ENCODE results near the gene SCARF2.
"Not testable (repeated sequence)": the region's sequence is repeated elsewhere in the genome, so short reads cannot be mapped to it uniquely, and the experiment has no call there.

The SCARF2 gene

DNA sequence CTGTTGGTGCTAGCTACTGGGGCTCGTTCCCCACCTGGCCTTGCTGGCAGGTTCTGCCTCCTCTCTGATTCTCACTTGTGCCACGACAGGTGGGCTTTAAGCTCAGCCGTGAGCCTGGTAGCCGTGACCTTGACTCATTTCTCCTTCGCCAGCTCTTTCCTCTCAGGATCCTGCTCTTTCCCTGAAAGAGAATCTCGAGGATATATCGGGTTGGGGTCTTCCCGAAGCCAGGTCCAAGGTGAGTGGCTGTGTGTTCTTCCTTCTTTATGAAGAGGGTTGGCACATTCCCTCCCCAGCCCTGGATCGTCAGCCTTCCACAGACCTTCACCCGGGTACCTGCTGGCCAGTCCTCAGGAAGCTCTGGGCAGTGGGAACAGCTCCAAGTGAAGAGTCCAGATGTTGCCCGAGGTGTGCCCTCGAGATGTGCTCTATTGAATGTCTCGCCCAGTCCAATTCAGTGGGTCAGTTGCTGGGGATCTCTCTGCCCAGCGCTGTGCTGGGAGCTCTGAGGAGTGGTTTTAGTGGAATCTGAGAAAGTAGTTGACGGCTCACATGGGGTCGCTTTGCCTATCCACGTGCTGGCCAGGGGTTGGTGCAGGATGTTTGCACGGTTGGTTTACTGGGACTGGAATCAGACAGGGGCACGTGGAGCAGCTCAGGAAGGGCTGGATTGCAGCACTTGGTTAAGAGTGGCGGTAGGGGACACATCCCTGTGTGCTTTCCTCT is 42.3 kb downstream of the SCARF2 start:
- DNase-seq (ENCODE audit: low read depth), result no peak

GRCh38 chr22:20393705-20394476 is 43.7 kb downstream of the SCARF2 start, which contains the start of gene ZNF74:
Gene ZNF74, plus strand, starts transcription at chr22:20394151. Its CDS starts 478 bp downstream, at chr22:20394629.
- DNase-seq (ENCODE audit: low read depth), result peak; percentile 77

DNA sequence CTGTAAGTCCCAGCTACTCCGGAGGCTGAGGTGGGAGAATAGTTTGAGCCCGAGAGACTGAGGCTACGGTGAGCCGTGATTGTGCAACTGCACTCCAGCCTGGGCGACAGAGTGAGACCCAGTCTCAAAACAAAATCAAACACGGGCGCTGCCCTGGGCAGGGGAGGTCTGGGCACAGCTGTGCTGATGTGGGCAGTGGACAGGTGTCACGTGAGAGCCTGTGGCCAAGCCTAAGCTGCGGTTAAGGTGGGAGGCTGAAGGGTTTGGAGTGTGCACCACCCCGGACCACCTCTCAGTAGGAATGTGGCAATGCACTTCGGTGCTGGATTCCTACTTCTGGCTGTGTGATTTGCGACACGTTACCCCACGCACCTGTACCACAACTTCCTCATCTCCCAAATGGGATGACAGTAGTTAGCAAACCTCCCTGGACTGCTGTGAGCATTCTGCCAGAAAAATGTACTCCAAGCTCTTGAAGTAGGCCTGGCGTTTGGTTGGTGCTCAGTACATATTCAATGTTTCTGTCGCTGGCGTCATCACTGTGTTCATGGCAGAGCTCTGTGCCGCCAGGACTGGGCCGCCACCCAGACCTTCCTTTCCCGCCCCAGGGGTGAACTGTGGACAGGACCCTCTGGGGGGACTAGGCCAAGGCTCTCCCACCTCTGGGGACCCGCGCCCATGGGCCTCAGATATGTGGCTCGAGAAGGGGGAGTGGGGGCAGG is 44.5 kb downstream of the SCARF2 start:
- no peak for DNase-seq (ENCODE audit: low read depth)

- DNase-seq (ENCODE audit: low read depth), result not testable (repeated sequence)
Observed at GRCh38 chr22:20392365-20392881, 45.2 kb downstream of the SCARF2 start.

DNA sequence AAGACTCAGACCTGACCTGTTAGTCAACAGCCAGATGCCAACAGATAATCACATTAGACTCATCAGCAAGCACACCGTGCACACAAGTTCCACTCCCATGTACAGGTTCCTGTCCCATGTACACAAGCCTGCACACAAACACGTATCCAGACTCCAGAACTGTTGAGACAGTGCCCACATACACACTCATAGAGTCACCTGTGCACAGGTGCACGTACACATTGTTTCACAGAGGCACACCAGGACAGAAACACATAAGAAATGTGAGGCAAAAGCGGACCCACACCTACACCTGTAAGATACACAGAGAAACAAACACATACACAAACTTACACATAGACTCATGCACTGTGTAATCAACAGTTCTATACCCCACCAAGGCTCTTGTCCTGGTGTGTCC is 46.4 kb downstream of the SCARF2 start:
- DNase-seq (ENCODE audit: low read depth), result no peak

DNA sequence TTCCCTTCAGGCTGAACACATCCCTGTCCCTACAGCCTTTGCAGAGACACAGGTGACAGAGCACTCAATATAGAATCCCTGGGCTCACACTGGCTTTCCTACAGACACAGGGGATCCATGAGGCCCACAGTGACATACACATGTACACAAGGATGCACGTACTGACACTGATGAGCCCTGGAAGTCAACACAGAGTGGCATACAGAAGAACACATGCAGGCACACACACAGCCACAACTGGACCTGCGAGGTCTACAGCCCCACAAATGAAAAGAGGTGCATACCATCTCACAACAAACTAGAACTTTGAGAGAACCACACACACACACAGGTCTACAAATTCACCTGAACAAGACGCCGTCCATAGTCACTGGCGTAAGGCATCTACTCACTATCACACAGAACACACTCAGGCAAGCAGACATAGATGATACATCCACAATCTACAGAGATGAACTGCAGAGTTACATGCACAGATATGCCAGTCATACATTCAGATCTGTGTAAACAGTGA is 47.2 kb downstream of the SCARF2 start:
- no peak for DNase-seq (ENCODE audit: low read depth)

- no peak for DNase-seq (ENCODE audit: low read depth)
Observed at GRCh38 chr22:20389288-20389687, 48.3 kb downstream of the SCARF2 start.

DNA sequence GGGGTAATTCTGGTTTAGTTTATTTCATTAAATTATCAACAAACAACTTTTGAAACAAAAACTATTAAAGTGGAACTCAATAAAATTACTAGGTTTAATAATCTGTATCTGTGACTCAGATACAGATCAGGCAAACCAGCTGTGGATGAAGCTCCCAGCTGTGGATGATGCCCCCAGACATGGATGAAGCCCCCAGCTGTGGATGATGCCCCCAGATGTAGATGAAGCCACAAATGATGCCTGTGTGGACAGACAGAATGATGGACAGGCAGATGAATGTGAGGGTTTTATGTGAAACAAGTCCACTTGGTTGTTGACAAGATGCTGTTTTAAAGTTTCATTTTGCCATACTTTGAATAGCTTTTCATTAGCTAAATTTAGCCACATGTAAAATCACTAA is 49.4 kb downstream of the SCARF2 start:
- no peak for DNase-seq (ENCODE audit: low read depth)

DNA sequence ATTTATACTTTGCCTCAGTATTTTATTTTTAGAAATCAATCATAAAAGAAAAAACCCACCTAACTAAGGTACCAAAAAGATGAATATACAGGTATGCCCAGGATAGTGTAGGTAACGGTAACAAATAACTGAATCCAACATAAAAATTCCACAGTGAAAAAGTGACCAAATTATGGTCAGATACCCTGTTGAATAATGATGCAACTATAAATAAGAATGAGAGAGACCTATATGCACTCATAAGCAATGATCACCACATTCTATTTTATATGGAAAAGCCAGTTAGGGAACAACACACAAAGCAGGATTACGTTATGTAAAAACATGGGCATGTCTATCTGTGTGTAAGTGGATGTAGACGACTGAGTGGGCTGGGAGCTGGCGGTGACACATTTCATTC is 50.7 kb downstream of the SCARF2 start:
- DNase-seq (ENCODE audit: low read depth), result no peak

DNA sequence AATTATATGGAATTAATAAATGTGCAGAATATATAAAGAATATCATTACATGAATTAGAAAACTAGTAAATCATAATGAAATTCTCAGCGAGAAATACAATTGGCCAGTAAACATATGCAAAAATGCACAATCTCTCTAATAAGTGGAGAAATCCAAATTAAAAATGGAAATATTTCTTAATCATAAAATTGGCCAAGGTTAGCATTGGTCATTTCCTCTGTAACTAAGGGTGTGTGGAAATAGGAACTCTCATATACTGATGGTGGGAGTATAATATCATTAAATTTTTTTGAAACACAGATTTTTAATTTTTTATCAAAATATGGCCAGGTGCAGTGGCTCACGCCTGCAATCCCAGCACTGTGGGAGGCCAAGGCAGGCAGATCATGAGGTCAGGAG is 51.3 kb downstream of the SCARF2 start:
- DNase-seq (ENCODE audit: low read depth), result no peak

- DNase-seq (ENCODE audit: low read depth), result no peak
Observed at GRCh38 chr22:20384865-20385264, 52.8 kb downstream of the SCARF2 start.

DNA sequence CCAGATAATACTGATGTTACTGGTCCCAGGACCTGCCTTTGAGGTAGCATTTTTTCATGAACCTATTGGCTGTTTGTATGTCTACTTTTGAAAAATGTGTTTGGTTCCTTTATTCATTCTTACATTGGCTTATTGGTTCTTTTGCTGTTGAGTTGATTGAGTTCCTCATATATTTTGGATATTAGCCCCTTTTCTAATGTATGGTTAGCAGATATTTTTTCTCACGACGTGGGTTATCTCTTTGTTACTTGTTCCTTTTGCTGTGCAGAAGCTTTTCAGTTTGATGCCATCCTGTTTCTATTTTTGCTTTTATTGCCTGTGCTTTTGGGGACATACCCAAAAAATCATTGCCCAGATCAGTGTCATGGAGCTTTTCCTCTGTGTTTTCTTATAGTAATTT is 53.5 kb downstream of the SCARF2 start:
- no peak for DNase-seq (ENCODE audit: low read depth)

- DNase-seq (ENCODE audit: low read depth), result no peak
Observed at GRCh38 chr22:20383538-20383937, 54.1 kb downstream of the SCARF2 start.

- DNase-seq (ENCODE audit: low read depth), result no peak
Observed at GRCh38 chr22:20380486-20380885, 57.1 kb downstream of the SCARF2 start.

DNA sequence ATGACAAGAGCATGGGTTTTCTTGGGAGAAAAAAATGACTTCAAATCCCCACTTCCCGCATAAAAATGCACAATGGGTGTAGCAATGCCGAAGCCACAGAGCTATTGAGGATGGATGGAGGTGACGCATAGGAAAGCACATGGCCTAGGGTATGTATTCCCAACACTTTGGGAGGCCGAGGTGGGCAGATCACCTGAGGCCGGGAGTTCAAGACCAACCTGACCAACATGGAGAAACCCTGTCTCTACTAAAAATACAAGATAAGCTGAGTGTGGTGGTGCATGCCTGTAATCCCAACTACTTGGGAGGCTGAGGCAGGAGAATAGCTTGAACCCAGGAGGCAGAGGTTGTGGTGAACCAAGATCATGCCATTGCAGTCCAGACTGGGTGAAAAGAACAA is 58.9 kb downstream of the SCARF2 start:
- DNase-seq (ENCODE audit: low read depth), result not testable (repeated sequence)

DNA sequence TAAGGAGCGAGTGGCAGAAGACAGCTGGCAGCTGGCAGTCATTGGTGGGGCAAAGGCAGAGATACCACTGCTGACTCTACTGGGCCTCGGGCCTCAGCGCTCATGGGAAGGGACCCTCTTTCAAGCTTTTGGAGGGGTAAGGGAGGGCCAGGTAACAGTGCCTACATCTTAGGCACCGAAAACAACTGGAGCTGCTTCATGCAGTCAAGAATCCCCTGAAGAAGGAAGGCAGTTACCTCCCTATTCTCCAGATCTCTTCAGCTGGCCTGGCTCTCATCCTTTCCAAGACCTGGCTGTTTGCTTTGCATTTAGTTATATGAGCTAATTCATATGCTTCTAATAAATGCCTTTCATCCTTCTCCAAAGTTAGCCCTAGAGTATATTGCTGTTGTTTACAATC is 59.5 kb downstream of the SCARF2 start:
- DNase-seq (ENCODE audit: low read depth), result no peak

GRCh38 chr22:20376983-20377382 is 60.6 kb downstream of the SCARF2 start:
- DNase-seq (ENCODE audit: low read depth), result not testable (repeated sequence)

GRCh38 chr22:20376281-20376680 is 61.3 kb downstream of the SCARF2 start:
- DNase-seq (ENCODE audit: low read depth), result not testable (repeated sequence)
